IMR-90 (cell line): ENCODE measurements around the gene ME3.

Experiments
- POLR2A ChIP-seq: IDR thresholded peaks from 2 replicates; pipeline ENCODE4 v1.6.1; 2012; ENCODE audit warnings: mild to moderate bottlenecking, low read depth, low read length
- TF ChIP-seq, protein P1 (sequence below): conservative IDR thresholded peaks from 2 replicates; pipeline ENCODE4 v1.5.1; 2012; ENCODE audit warnings: mild to moderate bottlenecking, low read depth, low read length, improper control_type of control experiment

DNA sequence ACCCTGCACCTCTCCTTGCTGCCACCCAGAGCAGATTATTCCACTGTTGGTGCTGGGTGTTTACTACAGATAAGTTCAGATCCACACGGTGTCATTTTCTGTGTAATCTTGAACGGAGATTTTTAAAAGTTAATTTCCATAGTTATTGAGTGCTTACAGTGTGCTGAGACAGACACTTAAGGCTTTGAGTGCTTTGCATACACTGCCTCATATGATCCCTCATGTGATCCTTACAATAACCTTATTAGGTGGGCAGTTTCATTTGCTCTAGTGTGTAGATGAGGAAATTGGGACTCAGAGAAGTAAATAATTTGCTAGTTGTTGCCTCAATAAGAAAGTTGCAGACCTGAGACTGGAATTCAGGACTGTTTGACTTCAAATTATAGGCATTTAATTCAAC is 32.3 kb upstream of the ME3 start:
- no peak for TF ChIP-seq POLR2A
- TF ChIP-seq, protein P1, sequence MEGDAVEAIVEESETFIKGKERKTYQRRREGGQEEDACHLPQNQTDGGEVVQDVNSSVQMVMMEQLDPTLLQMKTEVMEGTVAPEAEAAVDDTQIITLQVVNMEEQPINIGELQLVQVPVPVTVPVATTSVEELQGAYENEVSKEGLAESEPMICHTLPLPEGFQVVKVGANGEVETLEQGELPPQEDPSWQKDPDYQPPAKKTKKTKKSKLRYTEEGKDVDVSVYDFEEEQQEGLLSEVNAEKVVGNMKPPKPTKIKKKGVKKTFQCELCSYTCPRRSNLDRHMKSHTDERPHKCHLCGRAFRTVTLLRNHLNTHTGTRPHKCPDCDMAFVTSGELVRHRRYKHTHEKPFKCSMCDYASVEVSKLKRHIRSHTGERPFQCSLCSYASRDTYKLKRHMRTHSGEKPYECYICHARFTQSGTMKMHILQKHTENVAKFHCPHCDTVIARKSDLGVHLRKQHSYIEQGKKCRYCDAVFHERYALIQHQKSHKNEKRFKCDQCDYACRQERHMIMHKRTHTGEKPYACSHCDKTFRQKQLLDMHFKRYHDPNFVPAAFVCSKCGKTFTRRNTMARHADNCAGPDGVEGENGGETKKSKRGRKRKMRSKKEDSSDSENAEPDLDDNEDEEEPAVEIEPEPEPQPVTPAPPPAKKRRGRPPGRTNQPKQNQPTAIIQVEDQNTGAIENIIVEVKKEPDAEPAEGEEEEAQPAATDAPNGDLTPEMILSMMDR = no peak
